ENCODE measurements around the gene LEPROT. TPM values are rescaled to one million over a fixed set of nuclear protein-coding genes. Genes with fewer than 3 reads are reported as not detected.
"Not testable (repeated sequence)": the region's sequence is repeated elsewhere in the genome, so short reads cannot be mapped to it uniquely, and the experiment has no call there.

Gene LEPROT
- total RNA-seq, 2 donors from 2014 or later: 14.7 to 30.2 TPM

DNA sequence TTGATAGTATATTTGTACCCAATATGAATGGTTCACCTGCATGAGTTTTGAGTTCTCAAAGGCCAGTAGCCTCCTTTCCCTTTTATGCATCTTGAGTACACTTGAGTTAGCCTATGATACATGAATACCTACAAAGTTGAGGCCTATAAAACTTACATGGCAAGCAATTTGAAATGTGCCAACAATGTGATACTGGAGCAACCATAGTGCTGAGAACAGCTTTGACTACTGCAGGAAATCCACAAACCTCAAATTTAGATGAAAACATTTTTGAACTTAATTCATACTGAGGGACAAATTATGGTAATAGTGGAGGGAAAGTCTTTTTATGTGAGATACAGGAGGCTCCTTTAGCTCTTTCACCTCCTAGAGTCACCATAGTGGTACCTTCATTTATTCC is 37.4 kb downstream of the LEPROT start:
- Mint-ChIP-seq H3K4me3 (no peak overlapping the region), H3K4me1 (peaks cover 15% of the 10 kb centered on the region), H3K27me3 (no peaks in the 10 kb centered on the region), H3K27ac (no peak overlapping the region), H3K36me3 (ENCODE audit: low read depth) (peaks cover 5% of the 10 kb centered on the region)
- no peak for DNase-seq
- H3K9me3 ChIP-seq (ENCODE audit: control insufficient read depth, low read length, poor library complexity, severe bottlenecking): no peaks in the 10 kb centered on the region
- ATAC-seq: no peak

DNA sequence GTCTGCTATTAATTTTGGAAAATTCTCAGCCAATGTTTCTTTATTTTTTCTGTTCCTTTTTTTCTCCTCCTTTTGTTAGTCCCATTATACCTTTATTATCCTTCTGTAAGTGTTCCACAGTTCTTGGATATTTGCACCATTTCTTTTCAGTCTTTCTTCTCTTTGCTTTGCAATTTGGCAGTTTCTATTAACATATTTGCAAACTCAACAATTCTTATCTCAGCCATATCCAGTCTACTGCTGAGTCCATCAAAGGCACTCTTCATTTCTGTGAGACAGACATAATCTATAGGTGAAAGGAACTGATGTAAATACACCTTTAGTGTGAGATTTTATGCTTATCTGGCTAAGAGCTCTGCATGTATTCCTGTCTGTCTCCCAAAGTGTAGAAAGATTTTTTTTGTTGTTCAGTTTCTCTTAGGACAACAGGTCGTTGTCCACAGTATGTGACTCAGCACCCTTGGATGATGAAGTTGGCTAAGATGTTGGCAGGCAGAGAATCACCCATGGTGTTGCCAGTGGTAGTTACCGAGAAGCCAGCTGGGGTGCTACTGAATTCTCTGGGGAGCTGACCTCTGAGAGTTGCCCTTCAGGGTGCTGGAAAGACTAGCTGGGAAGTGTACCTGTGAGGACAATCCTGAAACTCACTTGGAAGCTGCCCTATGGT is 38.4 kb downstream of the LEPROT start:
- ATAC-seq: no peak
- Mint-ChIP-seq H3K4me1 (peaks cover 15% of the 10 kb centered on the region), H3K4me3 (no peak overlapping the region), H3K27me3 (no peaks in the 10 kb centered on the region), H3K27ac (no peak overlapping the region), H3K36me3 (ENCODE audit: low read depth) (peaks cover 2% of the 10 kb centered on the region)
- no peaks in the 10 kb centered on the region for H3K9me3 ChIP-seq (ENCODE audit: control insufficient read depth, low read length, poor library complexity, severe bottlenecking)
- DNase-seq: no peak

DNA sequence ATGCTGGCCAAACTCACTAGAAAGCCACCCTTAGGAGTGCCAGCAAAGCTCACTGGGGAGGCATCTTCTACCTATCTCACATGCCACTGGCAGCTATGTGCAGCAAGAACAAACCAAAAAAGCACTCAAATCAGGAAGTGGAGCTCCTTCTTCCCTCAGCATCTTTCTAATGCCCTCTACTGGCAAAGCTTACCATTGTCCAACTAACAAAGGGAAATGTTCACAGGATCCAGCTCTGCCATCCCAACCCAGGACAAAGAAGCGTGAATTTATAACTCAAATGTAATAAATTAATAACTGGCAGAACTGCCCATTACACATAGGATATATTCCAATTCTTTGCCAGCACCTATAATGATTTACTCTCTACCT is 38.9 kb downstream of the LEPROT start:
- ATAC-seq (no peak), DNase-seq (no peak)
- H3K9me3 ChIP-seq (ENCODE audit: control insufficient read depth, low read length, poor library complexity, severe bottlenecking): no peaks in the 10 kb centered on the region
- Mint-ChIP-seq H3K27ac (no peak overlapping the region), H3K36me3 (ENCODE audit: low read depth) (peaks cover 2% of the 10 kb centered on the region), H3K4me3 (no peak overlapping the region), H3K4me1 (peaks cover 15% of the 10 kb centered on the region), H3K27me3 (no peaks in the 10 kb centered on the region)

DNA sequence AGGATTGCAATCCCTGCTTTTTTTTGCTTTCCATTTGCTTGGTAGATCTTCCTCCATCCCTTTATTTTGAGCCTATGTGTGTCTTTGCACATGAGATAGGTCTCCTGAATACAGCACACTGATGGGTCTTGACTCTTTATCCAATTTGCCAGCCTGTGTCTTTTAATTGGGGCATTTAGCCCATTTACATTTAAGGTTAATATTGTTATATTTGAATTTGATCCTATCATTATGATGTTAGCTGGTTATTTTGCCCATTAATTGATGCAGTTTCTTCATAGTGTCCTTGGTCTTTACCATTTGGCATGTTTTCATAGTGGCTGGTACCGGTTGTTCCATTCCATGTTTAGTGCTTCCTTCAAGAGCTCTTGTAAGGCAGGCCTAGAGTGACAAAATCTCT is 45.4 kb downstream of the LEPROT start:
- H3K4me3 Mint-ChIP-seq; H3K27me3 Mint-ChIP-seq; H3K9me3 ChIP-seq (ENCODE audit: control insufficient read depth, low read length, poor library complexity, severe bottlenecking); H3K4me1 Mint-ChIP-seq; DNase-seq; ATAC-seq; H3K27ac Mint-ChIP-seq; H3K36me3 Mint-ChIP-seq (ENCODE audit: low read depth): not testable (repeated sequence)

DNA sequence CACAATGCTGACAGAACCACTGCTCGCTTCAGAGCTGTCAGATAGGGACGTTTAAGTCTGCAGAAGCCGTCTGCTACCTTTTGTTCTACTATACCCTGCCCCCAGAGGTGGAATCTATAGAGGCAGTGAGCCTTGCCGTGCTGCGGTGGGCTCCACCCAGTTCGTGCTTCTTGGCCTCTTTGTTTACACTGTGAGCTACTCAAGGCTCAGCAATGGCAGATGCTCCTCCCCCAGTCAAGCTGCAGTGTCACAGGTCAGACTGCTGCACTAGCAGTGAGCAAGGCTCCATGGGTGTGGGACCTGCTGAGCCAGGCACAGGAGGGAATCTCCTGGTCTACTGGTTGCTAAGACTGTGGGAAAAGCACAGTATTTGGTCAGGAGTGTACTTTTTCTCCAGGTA is 47.1 kb downstream of the LEPROT start:
- Mint-ChIP-seq H3K4me3 (no peak overlapping the region), H3K36me3 (ENCODE audit: low read depth) (no peaks in the 10 kb centered on the region), H3K27ac (no peak overlapping the region), H3K27me3 (no peaks in the 10 kb centered on the region), H3K4me1 (no peaks in the 10 kb centered on the region)
- DNase-seq (no peak), ATAC-seq (no peak)
- no peaks in the 10 kb centered on the region for H3K9me3 ChIP-seq (ENCODE audit: control insufficient read depth, low read length, poor library complexity, severe bottlenecking)

DNA sequence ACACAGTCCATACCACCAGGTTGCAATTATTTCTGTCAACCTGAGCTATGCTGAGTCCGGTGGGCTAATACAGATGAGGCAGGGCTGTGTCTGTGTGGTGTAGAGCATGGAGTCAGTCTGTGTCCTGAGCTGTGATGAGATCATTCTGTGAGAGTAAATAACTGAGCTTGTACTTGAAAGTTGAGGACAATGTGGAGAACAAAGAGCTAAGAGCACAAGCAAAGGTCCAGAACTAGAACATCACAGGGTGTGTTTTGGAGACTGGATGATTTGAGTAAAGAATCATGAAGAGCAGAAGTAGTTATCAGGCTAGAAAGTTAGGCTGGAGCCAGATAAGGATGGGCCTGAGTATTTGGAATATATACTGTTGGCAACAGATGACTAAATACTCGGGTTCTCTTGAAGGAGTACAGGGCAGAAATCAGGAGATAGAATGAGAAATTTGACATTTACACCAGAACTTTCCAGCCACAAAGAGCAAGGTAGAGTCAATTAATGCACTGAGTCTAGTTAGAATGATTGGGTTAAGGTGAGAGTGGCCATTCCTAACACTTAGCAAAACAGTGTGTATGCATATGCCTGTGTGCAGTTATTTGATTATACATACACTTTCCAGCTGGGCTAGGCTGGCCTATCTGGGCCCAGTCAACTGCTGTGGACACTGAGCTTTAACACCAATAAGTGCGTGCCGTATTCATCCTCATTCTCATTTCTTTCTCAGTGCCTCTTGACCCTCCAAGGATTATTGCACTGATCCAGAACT is 48.8 kb downstream of the LEPROT start:
- Mint-ChIP-seq H3K4me3 (no peak overlapping the region), H3K27ac (no peak overlapping the region), H3K27me3 (no peaks in the 10 kb centered on the region), H3K4me1 (no peaks in the 10 kb centered on the region), H3K36me3 (ENCODE audit: low read depth) (no peaks in the 10 kb centered on the region)
- H3K9me3 ChIP-seq (ENCODE audit: control insufficient read depth, low read length, poor library complexity, severe bottlenecking): no peaks in the 10 kb centered on the region
- DNase-seq (no peak), ATAC-seq (no peak)

DNA sequence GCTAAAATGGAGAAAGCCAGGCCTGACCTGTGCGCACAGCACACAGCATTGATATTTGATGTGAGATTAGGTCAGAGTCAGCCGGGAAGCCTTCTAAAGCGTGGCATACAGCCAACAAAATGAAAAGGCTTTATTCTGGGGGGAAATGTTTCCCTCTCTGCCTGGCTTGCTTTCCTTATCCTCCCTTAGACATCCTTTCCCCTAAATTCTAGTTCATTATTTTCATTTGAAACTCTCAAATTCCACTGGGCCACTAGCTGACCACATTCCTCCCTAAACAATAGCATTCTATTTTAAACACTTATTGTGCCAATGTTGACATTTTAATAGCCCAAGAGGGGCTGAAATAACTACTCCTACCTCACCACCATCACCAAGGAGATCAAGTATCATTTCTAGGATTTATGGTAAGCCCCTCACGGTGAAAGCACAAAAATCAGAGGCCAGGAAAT is 49.4 kb downstream of the LEPROT start:
- ATAC-seq (no peak), DNase-seq (no peak)
- H3K9me3 ChIP-seq (ENCODE audit: control insufficient read depth, low read length, poor library complexity, severe bottlenecking): no peaks in the 10 kb centered on the region
- Mint-ChIP-seq H3K36me3 (ENCODE audit: low read depth) (no peaks in the 10 kb centered on the region), H3K4me3 (no peak overlapping the region), H3K4me1 (no peaks in the 10 kb centered on the region), H3K27ac (no peak overlapping the region), H3K27me3 (no peaks in the 10 kb centered on the region)

DNA sequence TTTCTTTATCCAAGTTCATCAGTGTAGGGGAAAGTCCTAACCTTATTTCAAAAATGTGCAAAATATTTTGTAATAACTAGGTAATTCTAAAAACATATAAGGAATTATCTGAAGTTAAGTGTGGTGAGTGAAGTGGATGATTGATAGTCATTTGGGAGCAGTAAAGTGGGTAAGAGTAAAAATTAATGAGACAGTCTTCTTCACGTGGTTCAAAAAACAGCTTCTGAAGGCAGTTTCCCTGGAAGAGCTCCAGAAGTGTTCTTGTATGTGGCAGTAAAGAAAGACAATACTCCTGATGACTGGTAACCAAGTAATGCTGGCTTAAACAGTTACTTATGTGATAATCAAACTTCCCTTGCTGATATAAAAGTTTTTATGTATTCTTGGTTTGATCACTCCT is 50.3 kb downstream of the LEPROT start:
- Mint-ChIP-seq H3K27me3 (no peaks in the 10 kb centered on the region), H3K4me1 (no peaks in the 10 kb centered on the region), H3K36me3 (ENCODE audit: low read depth) (no peaks in the 10 kb centered on the region), H3K4me3 (no peak overlapping the region), H3K27ac (no peak overlapping the region)
- H3K9me3 ChIP-seq (ENCODE audit: control insufficient read depth, low read length, poor library complexity, severe bottlenecking): no peaks in the 10 kb centered on the region
- ATAC-seq (no peak), DNase-seq (no peak)

DNA sequence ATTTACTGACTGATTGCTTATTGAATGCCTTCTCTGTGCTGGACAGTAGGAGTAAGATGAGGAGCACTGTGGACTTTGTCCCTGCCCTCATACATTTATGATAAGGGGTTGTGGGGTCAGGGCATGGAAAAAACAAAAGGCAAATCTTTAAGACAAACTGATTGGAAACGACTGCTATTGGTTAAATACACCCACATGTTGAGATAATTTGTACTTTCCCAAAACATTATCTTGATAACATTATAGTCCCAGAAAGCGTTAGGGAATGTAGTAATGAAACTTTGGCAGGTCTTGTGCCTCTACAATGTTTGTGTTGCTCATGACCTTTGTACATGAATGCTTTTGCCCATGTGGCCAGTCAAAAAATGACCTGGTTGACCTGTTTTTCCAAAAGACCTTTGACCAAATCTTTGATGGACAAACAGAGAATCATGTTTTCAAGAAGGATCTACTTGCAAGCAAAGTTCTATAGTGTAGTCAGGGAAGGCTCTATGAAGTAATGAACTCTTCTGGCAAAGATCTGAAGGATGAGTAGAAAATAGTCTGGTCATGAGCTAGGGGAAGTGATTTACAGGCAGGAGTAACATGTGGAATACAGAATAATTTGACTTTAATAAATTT is 50.9 kb downstream of the LEPROT start:
- H3K36me3 Mint-ChIP-seq (ENCODE audit: low read depth): peaks cover under 1% of the 10 kb centered on the region
- no peak for DNase-seq
- H3K4me1 Mint-ChIP-seq: no peaks in the 10 kb centered on the region
- no peak for ATAC-seq
- H3K9me3 ChIP-seq (ENCODE audit: control insufficient read depth, low read length, poor library complexity, severe bottlenecking): no peaks in the 10 kb centered on the region
- H3K4me3 Mint-ChIP-seq: no peak overlapping the region
- H3K27me3 Mint-ChIP-seq: no peaks in the 10 kb centered on the region
- H3K27ac Mint-ChIP-seq: no peak overlapping the region

DNA sequence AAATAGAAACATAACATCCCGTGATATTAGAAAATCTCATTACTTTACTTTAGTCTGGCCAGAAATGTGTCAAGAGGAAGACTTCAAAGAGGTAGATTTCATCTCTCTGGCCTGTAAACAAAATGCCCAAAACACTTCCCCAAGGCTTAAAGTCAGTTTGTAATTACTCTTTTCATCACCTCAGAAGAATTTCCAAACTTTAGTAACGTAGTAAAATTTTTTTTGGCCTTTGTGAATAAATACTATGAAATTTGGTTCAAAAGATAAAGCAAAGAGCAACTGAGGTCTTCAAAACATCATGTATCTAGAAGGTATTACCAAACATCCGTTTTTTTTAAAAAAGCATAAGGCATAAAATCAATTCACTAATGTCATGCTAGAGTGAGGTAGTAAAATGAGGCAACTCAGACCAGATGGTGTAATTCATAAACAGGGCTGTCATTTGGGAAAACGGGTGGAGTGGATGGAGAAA is 51.4 kb downstream of the LEPROT start:
- ATAC-seq (no peak), DNase-seq (no peak)

DNA sequence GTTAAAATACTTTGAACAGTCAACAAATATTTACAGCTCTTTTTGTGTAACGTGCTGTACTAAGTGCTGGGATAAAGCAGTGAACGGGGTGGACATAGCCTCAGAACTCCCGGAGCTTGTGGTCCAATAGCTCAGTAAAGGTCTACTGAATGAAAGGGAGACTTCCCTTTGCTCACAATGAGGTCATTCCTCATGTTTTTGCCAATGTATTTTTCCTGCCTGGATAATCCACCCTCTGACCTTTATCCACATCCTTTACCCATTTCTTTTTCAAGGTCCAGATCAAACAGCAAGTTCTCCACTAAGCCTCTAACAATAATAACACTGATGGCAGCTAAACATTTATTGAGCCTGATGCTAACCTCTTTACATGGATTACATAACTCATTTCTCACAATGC is 55.9 kb downstream of the LEPROT start:
- H3K4me3 Mint-ChIP-seq: no peak overlapping the region
- ATAC-seq (no peak), DNase-seq (no peak)
- H3K9me3 ChIP-seq (ENCODE audit: control insufficient read depth, low read length, poor library complexity, severe bottlenecking): no peaks in the 10 kb centered on the region
- H3K36me3 Mint-ChIP-seq (ENCODE audit: low read depth): peaks cover 2% of the 10 kb centered on the region
- no peaks in the 10 kb centered on the region for H3K27me3 Mint-ChIP-seq
- H3K27ac Mint-ChIP-seq: no peak overlapping the region
- no peaks in the 10 kb centered on the region for H3K4me1 Mint-ChIP-seq

More for the DNA sequence above, 51.4 kb downstream of the LEPROT start:
- Mint-ChIP-seq H3K27ac (no peak overlapping the region), H3K36me3 (ENCODE audit: low read depth) (peaks cover 2% of the 10 kb centered on the region), H3K4me3 (no peak overlapping the region), H3K4me1 (no peaks in the 10 kb centered on the region), H3K27me3 (no peaks in the 10 kb centered on the region)
- no peaks in the 10 kb centered on the region for H3K9me3 ChIP-seq (ENCODE audit: control insufficient read depth, low read length, poor library complexity, severe bottlenecking)

DNA sequence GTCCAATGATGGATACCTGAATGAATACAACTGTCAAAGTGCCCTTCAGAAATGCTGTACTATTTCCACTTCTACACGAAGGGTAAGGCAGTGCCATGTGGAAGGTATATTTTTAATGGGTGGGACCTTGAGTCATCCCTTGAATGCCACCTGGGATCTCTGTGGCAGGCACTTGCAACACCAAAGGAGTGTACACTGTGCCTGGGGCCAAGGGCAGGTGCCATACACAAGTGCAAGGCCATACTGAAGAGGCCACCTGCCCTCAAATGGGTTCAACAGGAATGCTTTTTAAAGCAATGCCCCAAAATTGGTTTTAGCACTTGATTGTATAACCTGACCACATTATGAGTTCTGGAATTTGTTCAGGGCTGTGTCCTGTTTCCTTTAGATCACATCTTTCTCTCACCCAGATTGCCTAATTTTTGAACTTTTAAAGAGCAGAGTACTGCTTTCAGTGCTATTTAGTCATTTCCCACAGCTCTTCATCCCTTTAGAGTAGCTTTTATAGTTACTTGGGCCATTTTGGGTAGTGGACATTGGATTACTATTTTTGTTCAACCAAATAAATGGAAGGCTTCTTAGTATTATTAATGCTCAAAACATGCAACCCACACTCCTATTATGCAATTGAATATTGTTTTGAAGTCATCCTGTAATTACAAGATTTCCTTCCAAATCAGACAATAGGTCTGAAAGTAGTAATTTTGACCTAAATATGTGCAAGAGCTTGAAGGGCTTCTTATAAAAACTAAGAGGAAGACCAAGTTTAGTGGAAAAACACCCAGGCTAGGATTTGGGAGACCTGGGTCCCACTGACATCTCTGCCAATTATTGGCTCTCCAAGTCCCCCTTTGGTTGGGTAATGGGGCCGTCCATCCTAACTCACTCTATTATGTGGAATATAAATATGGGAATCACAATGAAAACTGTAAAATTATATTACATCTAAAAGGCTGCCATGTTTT is 57.2 kb downstream of the LEPROT start:
- H3K27me3 Mint-ChIP-seq: no peaks in the 10 kb centered on the region
- no peak overlapping the region for H3K27ac Mint-ChIP-seq
- H3K4me1 Mint-ChIP-seq: no peaks in the 10 kb centered on the region
- no peak overlapping the region for H3K4me3 Mint-ChIP-seq
- no peak for DNase-seq
- no peaks in the 10 kb centered on the region for H3K9me3 ChIP-seq (ENCODE audit: control insufficient read depth, low read length, poor library complexity, severe bottlenecking)
- peaks cover 2% of the 10 kb centered on the region for H3K36me3 Mint-ChIP-seq (ENCODE audit: low read depth)
- ATAC-seq: no peak

Measured in T-helper 17 cell (primary cell).